Mucosa of stomach (tissue), 1 donor: ENCODE measurements around the gene GLYATL1.

Experiments
- H3K27me3 ChIP-seq: one replicate; pipeline ENCODE4 v1.7.0; 2013; ENCODE audit warnings: mild to moderate bottlenecking, low read length; ENCODE audit not compliant: control insufficient read depth, insufficient read depth
- H3K36me3 ChIP-seq: one replicate; pipeline ENCODE4 v1.7.0; 2013; ENCODE audit warnings: low read length; ENCODE audit not compliant: control insufficient read depth, insufficient read depth
- H3K4me1 ChIP-seq: one replicate; pipeline ENCODE4 v1.7.0; 2013; ENCODE audit warnings: mild to moderate bottlenecking, low read length; ENCODE audit not compliant: control insufficient read depth, insufficient read depth
- H3K4me3 ChIP-seq: one replicate; pipeline ENCODE4 v1.7.0; 2013; ENCODE audit warnings: low read length
- H3K9ac ChIP-seq: one replicate; pipeline ENCODE4 v1.7.0; 2013; ENCODE audit warnings: mild to moderate bottlenecking, low read length, moderate library complexity
- H3K9me3 ChIP-seq: one replicate; pipeline ENCODE4 v1.7.0; 2013; ENCODE audit warnings: mild to moderate bottlenecking, low read length, moderate library complexity; ENCODE audit not compliant: control insufficient read depth
- donor health status: Pancreatic carcinoma.

Gene GLYATL1

DNA sequence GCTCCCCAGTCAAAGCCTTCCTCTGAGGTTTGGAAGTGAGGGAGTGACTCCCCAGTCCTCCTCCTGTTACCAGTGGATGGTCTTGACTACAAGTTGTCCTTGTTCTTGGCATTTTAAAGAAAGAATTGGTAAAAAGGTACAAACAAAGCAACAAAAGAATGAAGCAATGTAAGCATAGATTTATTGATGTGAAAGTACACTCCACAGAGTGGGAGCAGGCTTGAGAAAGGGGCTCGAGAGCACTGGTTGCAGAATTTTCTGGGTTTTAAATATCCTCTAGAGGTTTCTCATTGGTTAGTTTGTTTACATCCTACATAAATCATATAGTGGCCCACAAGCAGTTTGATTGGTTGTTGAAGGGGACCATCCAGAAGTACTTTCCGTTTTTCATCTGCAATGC lies 22.7 kb upstream of the GLYATL1 start:
- no peaks in the 10 kb centered on the region for H3K27me3 ChIP-seq
- H3K36me3 ChIP-seq, result no peaks in the 10 kb centered on the region
- H3K4me3 ChIP-seq, result no peak overlapping the region
- H3K9ac ChIP-seq, result no peak overlapping the region
- H3K4me1 ChIP-seq, result no peaks in the 10 kb centered on the region
- H3K9me3 ChIP-seq, result no peaks in the 10 kb centered on the region

DNA sequence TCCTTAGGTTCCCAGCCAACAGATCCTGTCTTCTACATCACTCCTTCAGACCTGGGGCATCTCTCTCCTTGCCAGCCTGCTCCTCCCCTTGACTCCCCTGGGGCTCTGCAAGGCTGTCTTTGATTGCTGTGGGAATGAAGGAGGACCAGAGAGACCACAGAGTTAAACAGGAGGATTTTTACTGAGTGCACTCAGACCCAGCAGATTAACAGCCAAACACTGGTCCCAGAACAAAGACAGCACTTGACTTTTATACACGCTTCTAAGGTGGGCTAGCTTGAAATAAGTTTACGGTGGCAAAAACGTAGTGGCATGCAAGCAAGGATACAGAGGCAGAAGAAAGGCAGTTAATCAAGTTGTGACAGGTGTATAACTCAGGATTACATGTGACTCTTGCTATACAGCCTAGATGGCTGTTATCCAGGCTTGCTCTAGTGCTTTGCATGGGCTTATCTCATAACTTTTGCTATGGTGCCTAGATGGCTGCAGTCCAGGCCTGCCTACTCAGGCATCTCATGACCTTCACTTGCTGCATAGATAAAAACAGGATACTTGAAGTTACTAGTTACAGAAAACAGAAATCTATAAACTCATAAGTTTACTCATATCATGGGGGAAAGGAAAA lies 22.0 kb upstream of the GLYATL1 start:
- H3K36me3 ChIP-seq, result no peaks in the 10 kb centered on the region
- H3K4me1 ChIP-seq, result no peaks in the 10 kb centered on the region
- H3K27me3 ChIP-seq, result no peaks in the 10 kb centered on the region
- no peak overlapping the region for H3K9ac ChIP-seq
- H3K4me3 ChIP-seq, result no peak overlapping the region
- H3K9me3 ChIP-seq, result no peaks in the 10 kb centered on the region

- H3K4me3 ChIP-seq, result no peak overlapping the region
- peaks cover 13% of the 10 kb centered on the region for H3K4me1 ChIP-seq
- H3K36me3 ChIP-seq, result no peaks in the 10 kb centered on the region
- H3K9me3 ChIP-seq, result no peaks in the 10 kb centered on the region
- no peaks in the 10 kb centered on the region for H3K27me3 ChIP-seq
- no peak overlapping the region for H3K9ac ChIP-seq
Measured at GRCh38 chr11:58919561-58919960, 19.7 kb upstream of the GLYATL1 start.

DNA sequence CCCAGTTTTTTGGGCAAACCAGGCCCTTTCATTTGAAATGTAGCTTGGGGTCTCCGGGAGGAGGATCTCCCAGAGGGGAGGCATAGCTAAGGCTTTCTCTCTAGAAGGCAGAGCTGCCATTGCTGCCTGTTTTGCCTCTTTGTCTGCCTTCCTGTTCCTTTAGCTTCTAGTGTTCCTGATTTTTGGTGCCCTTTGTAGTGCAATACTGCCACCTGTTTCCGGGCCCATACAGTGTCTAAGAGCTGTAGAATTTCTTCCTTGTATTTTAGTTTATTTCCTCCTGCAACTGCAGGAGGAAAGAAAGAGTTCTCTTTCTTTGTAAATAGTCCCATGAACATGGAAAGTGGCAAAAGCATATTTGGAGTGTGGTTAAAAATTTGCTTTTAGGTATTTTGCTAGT lies 19.3 kb upstream of the GLYATL1 start:
- no peaks in the 10 kb centered on the region for H3K36me3 ChIP-seq
- no peaks in the 10 kb centered on the region for H3K9me3 ChIP-seq
- H3K4me1 ChIP-seq, result peaks cover 13% of the 10 kb centered on the region
- no peaks in the 10 kb centered on the region for H3K27me3 ChIP-seq
- H3K9ac ChIP-seq, result no peak overlapping the region
- H3K4me3 ChIP-seq, result no peak overlapping the region

DNA sequence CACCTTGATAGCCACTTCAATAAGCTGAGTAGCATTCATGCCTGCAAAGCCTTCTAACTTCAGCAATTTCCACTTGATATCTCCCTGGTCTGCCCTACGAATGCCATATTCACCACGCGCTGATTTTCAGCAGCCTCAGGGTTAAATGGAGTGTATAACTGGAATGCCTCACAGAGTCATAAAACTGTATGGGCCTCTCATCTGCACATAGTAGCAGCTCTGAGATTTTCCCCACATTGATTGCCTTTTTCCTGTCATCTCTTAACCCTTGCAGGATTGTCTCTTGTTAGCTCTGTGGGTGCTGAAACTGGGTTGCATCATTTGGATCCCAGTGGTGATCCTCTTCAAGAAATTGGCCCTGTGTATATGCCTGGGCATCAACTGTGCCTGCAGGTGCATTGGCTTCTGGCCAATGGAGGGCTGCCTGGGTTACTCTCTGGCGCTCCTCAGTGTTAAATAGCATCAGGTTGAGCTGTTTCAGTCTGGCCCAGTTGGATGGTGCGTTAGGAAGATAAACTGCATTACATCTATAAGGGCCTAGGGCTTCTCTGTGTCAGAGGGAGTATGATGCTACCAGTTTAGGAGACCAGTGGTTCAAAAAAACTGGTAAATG lies 17.4 kb upstream of the GLYATL1 start:
- Histone ChIP-seq H3K36me3 (no peaks in the 10 kb centered on the region), H3K4me1 (peaks cover 13% of the 10 kb centered on the region), H3K9ac (no peak overlapping the region), H3K4me3 (no peak overlapping the region), H3K9me3 (no peaks in the 10 kb centered on the region), H3K27me3 (no peaks in the 10 kb centered on the region)

- Histone ChIP-seq H3K9ac (no peak overlapping the region), H3K4me1 (peaks cover 13% of the 10 kb centered on the region), H3K36me3 (no peaks in the 10 kb centered on the region), H3K9me3 (no peaks in the 10 kb centered on the region), H3K27me3 (no peaks in the 10 kb centered on the region), H3K4me3 (no peak overlapping the region)
Measured at GRCh38 chr11:58922479-58922878, 16.8 kb upstream of the GLYATL1 start.

GRCh38 chr11:58923300-58923788 lies 15.9 kb upstream of the GLYATL1 start:
- Histone ChIP-seq H3K9me3 (no peaks in the 10 kb centered on the region), H3K27me3 (no peaks in the 10 kb centered on the region), H3K4me1 (peaks cover 21% of the 10 kb centered on the region), H3K9ac (no peak overlapping the region), H3K36me3 (no peaks in the 10 kb centered on the region), H3K4me3 (no peak overlapping the region)

GRCh38 chr11:58924230-58924629 lies 15.1 kb upstream of the GLYATL1 start:
- H3K4me3 ChIP-seq, result no peak overlapping the region
- H3K4me1 ChIP-seq, result peaks cover 26% of the 10 kb centered on the region
- H3K9ac ChIP-seq, result no peak overlapping the region
- no peaks in the 10 kb centered on the region for H3K27me3 ChIP-seq
- no peaks in the 10 kb centered on the region for H3K9me3 ChIP-seq
- no peaks in the 10 kb centered on the region for H3K36me3 ChIP-seq

- no peaks in the 10 kb centered on the region for H3K27me3 ChIP-seq
- H3K36me3 ChIP-seq, result no peaks in the 10 kb centered on the region
- H3K4me3 ChIP-seq, result no peak overlapping the region
- H3K4me1 ChIP-seq, result peaks cover 26% of the 10 kb centered on the region
- no peak overlapping the region for H3K9ac ChIP-seq
- no peaks in the 10 kb centered on the region for H3K9me3 ChIP-seq
Measured at GRCh38 chr11:58926251-58926650, 13.0 kb upstream of the GLYATL1 start.

DNA sequence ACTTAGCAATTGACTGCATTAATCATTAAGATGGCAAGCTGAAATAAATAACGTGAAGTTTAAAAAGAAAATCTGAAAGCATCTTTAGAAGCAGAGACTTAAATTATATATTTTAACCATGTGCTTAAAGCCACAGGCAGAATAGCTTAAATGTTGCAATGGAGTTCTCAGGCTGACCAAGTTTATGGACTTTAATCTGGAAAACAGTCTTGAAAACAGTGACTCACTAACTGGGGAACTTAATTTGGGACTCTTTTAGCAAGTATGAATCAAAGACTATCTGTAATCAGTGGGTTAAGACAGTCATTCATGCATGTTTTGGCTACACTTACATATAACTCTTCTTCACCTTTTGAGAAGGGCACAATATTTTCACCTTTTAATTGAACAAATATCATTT lies 12.6 kb upstream of the GLYATL1 start:
- H3K36me3 ChIP-seq, result no peaks in the 10 kb centered on the region

DNA sequence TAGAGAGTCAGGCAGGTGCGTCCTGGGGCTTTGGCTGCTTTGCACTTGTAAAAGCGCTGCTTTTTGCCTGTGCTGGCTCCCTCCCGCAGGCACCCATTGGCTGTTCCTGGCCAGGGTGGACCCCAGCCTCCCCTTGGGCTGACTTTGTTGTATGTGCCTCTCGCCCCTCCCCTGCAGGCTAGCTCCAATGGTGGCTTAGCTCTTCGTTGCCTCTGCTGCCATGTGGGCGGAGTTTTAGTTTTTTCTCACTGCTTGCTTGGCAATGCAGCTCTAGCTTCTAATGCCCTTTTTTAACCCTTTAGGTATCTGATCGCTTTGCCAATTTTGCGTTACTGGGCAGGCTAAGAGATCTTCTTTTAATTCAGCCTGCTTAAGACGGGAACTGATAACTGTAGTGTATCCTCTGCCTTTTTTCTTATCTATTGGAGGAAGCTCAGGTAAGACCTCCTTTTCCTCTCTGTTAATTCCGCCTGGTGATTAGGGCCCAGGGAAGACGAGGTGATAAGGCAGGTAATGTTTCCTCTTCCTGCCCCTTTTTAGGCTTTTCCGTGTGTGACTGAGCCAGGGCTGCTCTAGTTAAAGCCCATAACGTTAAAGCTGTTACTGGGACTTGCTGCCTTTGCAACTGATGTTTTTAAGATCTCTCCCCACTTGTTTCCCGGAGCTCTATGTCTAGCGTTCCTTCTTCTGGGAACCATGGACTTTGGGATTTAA lies 11.7 kb upstream of the GLYATL1 start:
- H3K4me3 ChIP-seq, result peak overlapping the region; percentile 10
- H3K27me3 ChIP-seq, result no peaks in the 10 kb centered on the region
- peaks cover 26% of the 10 kb centered on the region for H3K4me1 ChIP-seq
- H3K9me3 ChIP-seq, result no peaks in the 10 kb centered on the region
- no peak overlapping the region for H3K9ac ChIP-seq
- H3K36me3 ChIP-seq, result no peaks in the 10 kb centered on the region

More for the DNA sequence above, 12.6 kb upstream of the GLYATL1 start:
- H3K27me3 ChIP-seq, result no peaks in the 10 kb centered on the region
- H3K9ac ChIP-seq, result no peak overlapping the region
- H3K4me1 ChIP-seq, result peaks cover 26% of the 10 kb centered on the region
- H3K4me3 ChIP-seq, result no peak overlapping the region
- no peaks in the 10 kb centered on the region for H3K9me3 ChIP-seq

DNA sequence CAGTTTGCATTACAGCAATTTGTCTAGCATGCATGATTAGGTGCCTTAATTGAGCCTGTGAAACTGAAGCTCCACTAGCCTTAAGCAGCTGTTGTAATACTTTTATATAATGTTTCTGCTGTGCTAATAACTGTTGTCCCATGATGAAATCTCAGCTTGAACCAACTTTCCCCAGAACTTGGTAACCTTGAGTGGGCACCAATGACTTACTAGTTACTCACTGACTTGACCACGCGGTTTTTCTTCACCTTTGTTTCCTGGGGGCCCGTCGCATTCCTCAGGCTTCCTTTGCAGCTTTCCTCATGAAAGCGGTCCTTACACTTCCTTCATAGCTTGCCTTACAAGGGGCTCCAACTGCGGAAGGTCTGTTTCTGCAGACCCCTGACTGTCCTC lies 11.2 kb upstream of the GLYATL1 start:
- Histone ChIP-seq H3K4me3 (peak overlapping the region; percentile 10), H3K9me3 (no peaks in the 10 kb centered on the region), H3K27me3 (no peaks in the 10 kb centered on the region), H3K4me1 (peaks cover 24% of the 10 kb centered on the region), H3K36me3 (no peaks in the 10 kb centered on the region), H3K9ac (no peak overlapping the region)
